ENCODE data around the gene DDIT3. TPM values are rescaled to one million over a fixed set of nuclear protein-coding genes. Genes with fewer than 3 reads are reported as not detected.

Gene DDIT3
- total RNA-seq, 1 experiment from 2014 or later: 79.2 TPM

DNA sequence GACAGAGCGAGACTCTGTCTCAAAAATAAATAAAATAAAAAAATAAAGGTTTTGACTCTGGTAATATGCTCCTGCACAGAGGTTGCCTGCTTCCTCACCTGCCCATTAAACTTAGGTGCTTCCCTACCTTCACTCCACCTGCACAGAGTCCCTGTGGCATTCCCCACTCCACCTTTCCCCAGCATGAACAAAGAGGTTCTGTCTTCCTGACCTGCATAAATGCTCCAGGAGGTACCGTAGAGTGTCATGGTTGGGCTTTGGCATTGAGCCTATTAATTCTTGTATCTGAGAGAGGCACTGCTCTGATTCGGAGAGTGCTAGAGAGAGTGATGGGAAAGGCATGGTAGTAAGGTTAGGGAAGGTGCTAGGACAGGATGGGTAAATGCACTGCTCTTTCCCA lies 46.9 kb downstream of the DDIT3 start:
- no peaks in the 10 kb centered on the region for H3K36me3 ChIP-seq (ENCODE audit: control insufficient read depth, insufficient read depth, low read length)
- no peak for DNase-seq
- CTCF ChIA-PET: no interaction called here
- Mint-ChIP-seq H3K4me1 (ENCODE audit: low read depth, unreplicated experiment) (no peaks in the 10 kb centered on the region), H3K27me3 (ENCODE audit: insufficient read depth, unreplicated experiment) (peaks cover 4% of the 10 kb centered on the region), H3K36me3 (ENCODE audit: insufficient read depth, unreplicated experiment) (no peaks in the 10 kb centered on the region), H3K9me3 (ENCODE audit: unreplicated experiment) (no peaks in the 10 kb centered on the region), H3K27ac (ENCODE audit: unreplicated experiment) (no peak overlapping the region), H3K4me3 (ENCODE audit: unreplicated experiment) (no peak overlapping the region)
- H3K4me3 ChIP-seq (ENCODE audit: low read depth, low read length): no peak overlapping the region
- H3K4me1 ChIP-seq: no peaks in the 10 kb centered on the region
- intact Hi-C loops (cut with micrococcal nuclease; ENCODE audit: unreplicated experiment): no loop called here
- no peaks in the 10 kb centered on the region for H3K27me3 ChIP-seq (replicated peaks; ENCODE audit: control insufficient read depth, insufficient read depth, low read length)
- POLR2A ChIA-PET: no interaction called here
- TF ChIP-seq, protein P1, sequence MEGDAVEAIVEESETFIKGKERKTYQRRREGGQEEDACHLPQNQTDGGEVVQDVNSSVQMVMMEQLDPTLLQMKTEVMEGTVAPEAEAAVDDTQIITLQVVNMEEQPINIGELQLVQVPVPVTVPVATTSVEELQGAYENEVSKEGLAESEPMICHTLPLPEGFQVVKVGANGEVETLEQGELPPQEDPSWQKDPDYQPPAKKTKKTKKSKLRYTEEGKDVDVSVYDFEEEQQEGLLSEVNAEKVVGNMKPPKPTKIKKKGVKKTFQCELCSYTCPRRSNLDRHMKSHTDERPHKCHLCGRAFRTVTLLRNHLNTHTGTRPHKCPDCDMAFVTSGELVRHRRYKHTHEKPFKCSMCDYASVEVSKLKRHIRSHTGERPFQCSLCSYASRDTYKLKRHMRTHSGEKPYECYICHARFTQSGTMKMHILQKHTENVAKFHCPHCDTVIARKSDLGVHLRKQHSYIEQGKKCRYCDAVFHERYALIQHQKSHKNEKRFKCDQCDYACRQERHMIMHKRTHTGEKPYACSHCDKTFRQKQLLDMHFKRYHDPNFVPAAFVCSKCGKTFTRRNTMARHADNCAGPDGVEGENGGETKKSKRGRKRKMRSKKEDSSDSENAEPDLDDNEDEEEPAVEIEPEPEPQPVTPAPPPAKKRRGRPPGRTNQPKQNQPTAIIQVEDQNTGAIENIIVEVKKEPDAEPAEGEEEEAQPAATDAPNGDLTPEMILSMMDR (IDR thresholded peaks at IDR 0.05; ENCODE audit: insufficient read depth in 1 of 2, low read depth in 1 of 2, low read length in 1 of 2, severe bottlenecking in 1 of 2, unreplicated experiment in 1 of 2): no peak
- BruUV-seq (replicated peaks): no TSS peak
- no peaks in the 10 kb centered on the region for H3K9me3 ChIP-seq

DNA sequence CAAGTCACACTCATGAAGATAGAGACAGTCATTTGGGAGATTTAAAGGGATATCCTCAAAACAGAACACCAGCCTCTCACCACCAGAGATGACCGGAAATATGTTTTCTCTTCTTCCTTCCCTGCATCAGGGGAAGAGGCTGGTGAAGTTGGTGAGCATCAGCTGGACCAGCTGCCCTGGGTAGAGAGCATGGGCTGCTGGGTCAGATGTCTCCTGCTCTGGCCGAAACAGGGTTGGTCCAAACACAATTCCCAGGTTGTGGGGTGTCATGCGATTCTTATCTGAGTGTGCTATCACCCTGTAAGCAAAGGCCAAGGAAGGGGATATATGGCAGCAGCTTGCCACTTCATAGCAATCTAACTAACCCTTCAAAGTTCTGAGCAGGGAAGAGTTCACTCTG lies 47.9 kb downstream of the DDIT3 start:
- Histone ChIP-seq H3K27me3 (replicated peaks; ENCODE audit: control insufficient read depth, insufficient read depth, low read length) (no peaks in the 10 kb centered on the region; the same call in 1 of the 2 replicates), H3K4me3 (ENCODE audit: low read depth, low read length) (no peak overlapping the region), H3K4me1 (no peaks in the 10 kb centered on the region), H3K9me3 (no peaks in the 10 kb centered on the region), H3K36me3 (ENCODE audit: control insufficient read depth, insufficient read depth, low read length) (no peaks in the 10 kb centered on the region)
- DNase-seq: no peak
- Mint-ChIP-seq H3K4me1 (ENCODE audit: low read depth, unreplicated experiment) (no peaks in the 10 kb centered on the region), H3K4me3 (ENCODE audit: unreplicated experiment) (no peak overlapping the region), H3K27ac (ENCODE audit: unreplicated experiment) (no peak overlapping the region), H3K9me3 (ENCODE audit: unreplicated experiment) (no peaks in the 10 kb centered on the region), H3K27me3 (ENCODE audit: insufficient read depth, unreplicated experiment) (peaks cover 12% of the 10 kb centered on the region), H3K36me3 (ENCODE audit: insufficient read depth, unreplicated experiment) (no peaks in the 10 kb centered on the region)
- BruUV-seq (replicated peaks): no TSS peak
- intact Hi-C loops (cut with micrococcal nuclease; ENCODE audit: unreplicated experiment): no loop called here
- CTCF ChIA-PET: no interaction called here
- TF ChIP-seq, protein P1 (IDR thresholded peaks at IDR 0.05; ENCODE audit: insufficient read depth in 1 of 2, low read depth in 1 of 2, low read length in 1 of 2, severe bottlenecking in 1 of 2, unreplicated experiment in 1 of 2): no peak
- POLR2A ChIA-PET: no interaction called here

DNA sequence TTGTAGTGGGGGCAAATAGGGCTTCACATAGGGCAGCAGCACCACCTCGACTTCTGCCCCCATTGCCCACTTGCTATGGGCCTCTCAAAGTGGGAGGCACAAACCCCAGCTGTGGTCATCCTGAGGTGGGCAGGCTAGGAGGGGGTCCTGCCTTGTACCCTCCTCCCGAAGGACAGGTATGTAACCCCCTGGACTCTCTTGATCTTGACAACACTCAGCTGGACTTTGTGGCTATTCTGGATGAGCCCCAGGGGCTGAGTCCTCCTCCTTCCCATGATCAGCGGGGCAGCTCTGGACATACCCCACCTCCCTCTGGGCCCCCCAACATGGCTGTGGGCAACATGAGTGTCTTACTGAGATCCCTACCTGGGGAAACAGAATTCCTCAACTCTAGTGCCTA lies 48.7 kb downstream of the DDIT3 start:
- TF ChIP-seq, protein P1 (IDR thresholded peaks at IDR 0.05; ENCODE audit: insufficient read depth in 1 of 2, low read depth in 1 of 2, low read length in 1 of 2, severe bottlenecking in 1 of 2, unreplicated experiment in 1 of 2): no peak

More for the DNA sequence above, 48.7 kb downstream of the DDIT3 start:
- Mint-ChIP-seq H3K27ac (ENCODE audit: unreplicated experiment) (no peak overlapping the region), H3K9me3 (ENCODE audit: unreplicated experiment) (no peaks in the 10 kb centered on the region), H3K36me3 (ENCODE audit: insufficient read depth, unreplicated experiment) (no peaks in the 10 kb centered on the region), H3K27me3 (ENCODE audit: insufficient read depth, unreplicated experiment) (peaks cover 16% of the 10 kb centered on the region), H3K4me3 (ENCODE audit: unreplicated experiment) (no peak overlapping the region), H3K4me1 (ENCODE audit: low read depth, unreplicated experiment) (no peaks in the 10 kb centered on the region)
- no peaks in the 10 kb centered on the region for H3K36me3 ChIP-seq (ENCODE audit: control insufficient read depth, insufficient read depth, low read length)
- CTCF ChIA-PET: no interaction called here
- no TSS peak for BruUV-seq (replicated peaks)
- no peak for DNase-seq
- POLR2A ChIA-PET: no interaction called here
- no peak overlapping the region for H3K4me3 ChIP-seq (ENCODE audit: low read depth, low read length)
- no peaks in the 10 kb centered on the region for H3K9me3 ChIP-seq
- no peaks in the 10 kb centered on the region; the same call in 1 of the 2 replicates for H3K27me3 ChIP-seq (replicated peaks; ENCODE audit: control insufficient read depth, insufficient read depth, low read length)
- no peaks in the 10 kb centered on the region for H3K4me1 ChIP-seq
- intact Hi-C loops (cut with micrococcal nuclease; ENCODE audit: unreplicated experiment): no loop called here

Data from Caco-2 (cell line).